Transverse colon (tissue), 4 donors: Measurements from ENCODE around the gene HIVEP3.

Experiments
- CTCF ChIP-seq, 5 experiments: fragments of 200-600 bp in 3 of 5; fragments of 450-650 bp in 2 of 5; sonication (generic) in 3 of 5; IDR thresholded peaks; 1 replicate in 2 of 5; 2 replicates in 3 of 5; pipeline ENCODE4 v1.5.1; 2016 to 2017; ENCODE audit warnings: antibody characterized with exemption in 5 of 5, inconsistent platforms in 3 of 5, mild to moderate bottlenecking in 2 of 5, moderate library complexity in 1 of 5
- POLR2A ChIP-seq: fragments of 450-650 bp; IDR thresholded peaks from one replicate; pipeline ENCODE4 v1.6.1; 2016; ENCODE audit warnings: antibody characterized with exemption, mild to moderate bottlenecking, moderate library complexity
- POLR2AphosphoS5 ChIP-seq, 3 donors: sonication (generic); formaldehyde crosslinking; IDR thresholded peaks; one replicate each; pipeline ENCODE4 v1.6.1; 2016; ENCODE audit warnings: antibody characterized with exemption in 3 of 3

GRCh38 chr1:41719128-41719527, 199.6 kb downstream of the HIVEP3 start:
- no peak for TF ChIP-seq CTCF (IDR thresholded peaks at IDR 0.05)
- no peak for TF ChIP-seq POLR2AphosphoS5 (IDR thresholded peaks at IDR 0.05)
- TF ChIP-seq POLR2A: no peak
